ENCODE measurements around the gene DLGAP1.

DLGAP1 gene

DNA sequence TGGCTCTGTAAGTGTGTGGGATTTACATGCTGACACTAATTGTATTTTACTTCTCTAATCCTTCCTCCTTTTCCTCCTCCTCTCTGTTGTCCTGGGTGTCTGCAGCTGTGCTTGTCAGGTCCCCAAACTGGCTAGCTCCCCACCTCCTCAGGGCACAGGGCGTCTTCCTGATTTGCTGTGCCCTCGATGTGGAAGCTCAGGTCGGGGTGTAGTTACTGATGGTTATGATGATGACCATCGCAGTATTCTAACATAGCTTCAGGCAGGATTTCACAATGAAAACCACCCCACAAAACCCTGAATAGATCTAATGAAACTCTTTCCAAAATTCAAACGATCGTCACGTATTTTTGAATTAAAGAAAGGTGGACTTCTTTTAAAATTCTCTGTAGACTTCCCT is 576.7 kb downstream of the DLGAP1 start:
- TF ChIP-seq POLR2A (IDR thresholded peaks at IDR 0.05; ENCODE audit: low read length) (no peak), GATA1 (IDR thresholded peaks at IDR 0.05; ENCODE audit: low read depth, low read length) (no peak)
- no peak for DNase-seq

DNA sequence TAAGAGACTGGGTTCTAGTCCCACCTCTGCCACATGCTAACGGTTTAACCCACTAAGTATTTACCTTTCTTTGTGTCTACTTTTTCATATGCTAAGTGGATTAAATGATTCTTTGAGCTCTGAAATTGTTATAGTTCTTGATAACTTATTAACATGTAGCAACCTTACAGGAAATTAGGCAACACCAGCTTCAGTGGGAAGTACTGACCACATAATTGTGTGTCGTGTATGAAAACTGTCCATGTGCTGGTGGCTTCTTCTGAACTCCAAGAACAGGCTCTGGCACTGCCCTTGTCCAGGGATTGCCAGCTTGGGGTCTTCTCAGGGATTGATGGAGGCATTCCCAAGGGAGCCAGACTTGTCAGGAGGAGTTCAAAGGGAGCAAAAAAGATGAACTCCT is 577.4 kb downstream of the DLGAP1 start:
- DNase-seq, result peak in 1 of 2 experiments; percentile 19
- TF ChIP-seq POLR2A (IDR thresholded peaks at IDR 0.05; ENCODE audit: low read length) (no peak), GATA1 (IDR thresholded peaks at IDR 0.05; ENCODE audit: low read depth, low read length) (no peak)

DNA sequence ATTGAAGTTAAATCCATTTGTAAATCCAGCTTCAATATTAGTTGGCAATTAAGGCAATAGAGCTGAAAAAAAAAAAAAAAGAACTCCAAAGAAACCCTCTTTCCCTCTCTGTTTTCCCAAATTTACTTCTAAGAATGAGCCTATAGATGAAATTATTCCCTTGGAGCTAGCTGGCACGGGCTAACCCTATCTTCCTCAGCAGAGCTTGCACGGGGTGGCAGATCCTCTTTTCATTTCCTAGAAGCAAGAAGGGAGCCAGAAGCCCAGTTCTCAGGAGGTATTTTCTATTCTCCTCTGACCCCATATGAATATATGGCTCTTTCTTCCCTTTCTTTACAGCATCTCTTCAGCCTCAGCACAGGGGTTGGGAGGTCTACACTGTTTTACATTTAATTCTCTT is 579.1 kb downstream of the DLGAP1 start:
- TF ChIP-seq GATA1 (IDR thresholded peaks at IDR 0.05; ENCODE audit: low read depth, low read length), result no peak
- TF ChIP-seq POLR2A (IDR thresholded peaks at IDR 0.05; ENCODE audit: low read length), result no peak
- no peak for DNase-seq

DNA sequence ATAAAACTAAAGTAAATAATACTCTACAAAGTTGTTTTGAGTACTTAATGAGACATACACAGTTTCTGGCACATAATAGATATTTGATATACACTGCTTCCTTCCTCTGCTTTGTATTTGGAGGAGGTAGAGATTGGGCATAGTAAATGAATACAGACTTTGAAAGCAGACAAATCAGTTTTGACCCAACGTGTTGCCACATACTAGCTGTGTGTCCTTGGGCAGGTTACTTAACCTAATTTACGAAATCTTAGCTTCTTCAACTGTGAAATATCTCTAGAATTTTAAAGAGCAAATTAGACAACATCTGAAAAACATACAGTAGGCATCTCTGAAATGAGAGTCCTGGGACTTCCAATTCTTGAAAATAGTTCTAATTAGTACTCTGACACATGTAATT is 579.7 kb downstream of the DLGAP1 start:
- no peak for DNase-seq
- no peak for TF ChIP-seq POLR2A (IDR thresholded peaks at IDR 0.05; ENCODE audit: low read length)
- TF ChIP-seq GATA1 (IDR thresholded peaks at IDR 0.05; ENCODE audit: low read depth, low read length), result no peak

DNA sequence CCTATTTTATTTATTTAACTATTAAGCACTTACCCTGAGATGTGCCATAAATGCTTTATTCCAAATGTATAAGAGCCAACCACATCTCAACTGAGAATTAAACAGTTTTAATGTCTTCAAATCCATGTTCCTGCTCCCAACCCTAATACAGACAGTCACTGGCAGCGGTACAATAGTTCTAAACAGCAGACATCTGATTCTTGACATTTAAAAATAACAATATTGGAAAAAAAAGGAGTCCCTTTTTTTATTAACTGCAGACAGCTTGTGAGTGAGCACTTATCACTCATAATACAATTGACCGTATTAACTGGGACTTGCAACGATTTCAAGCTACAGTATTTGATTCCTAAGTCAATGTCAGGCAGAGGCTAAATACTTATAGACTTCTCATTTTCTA is 580.5 kb downstream of the DLGAP1 start:
- no peak for DNase-seq
- TF ChIP-seq GATA1 (IDR thresholded peaks at IDR 0.05; ENCODE audit: low read depth, low read length) (no peak), POLR2A (IDR thresholded peaks at IDR 0.05; ENCODE audit: low read length) (no peak)

DNA sequence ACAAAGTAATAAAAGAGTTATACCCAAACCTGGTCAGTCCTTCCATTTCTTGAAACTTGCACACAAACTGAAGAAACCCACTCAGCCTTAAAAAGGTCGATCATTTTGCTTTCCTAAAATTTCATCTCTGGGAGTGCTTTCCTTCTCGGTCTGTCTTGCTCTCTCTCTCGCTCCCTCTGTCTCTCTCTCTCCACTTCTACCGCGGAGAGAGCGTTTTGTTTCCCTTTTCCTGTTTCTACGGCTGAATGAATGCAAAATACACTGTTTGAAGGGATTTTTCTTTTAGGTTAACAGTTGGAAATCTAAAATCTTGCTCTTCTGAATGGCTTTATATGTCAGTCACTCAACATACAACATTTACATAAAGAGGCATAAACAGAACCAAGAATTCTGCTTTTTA is 581.0 kb downstream of the DLGAP1 start:
- no peak for DNase-seq
- TF ChIP-seq GATA1 (IDR thresholded peaks at IDR 0.05; ENCODE audit: low read depth, low read length), result no peak

DNA sequence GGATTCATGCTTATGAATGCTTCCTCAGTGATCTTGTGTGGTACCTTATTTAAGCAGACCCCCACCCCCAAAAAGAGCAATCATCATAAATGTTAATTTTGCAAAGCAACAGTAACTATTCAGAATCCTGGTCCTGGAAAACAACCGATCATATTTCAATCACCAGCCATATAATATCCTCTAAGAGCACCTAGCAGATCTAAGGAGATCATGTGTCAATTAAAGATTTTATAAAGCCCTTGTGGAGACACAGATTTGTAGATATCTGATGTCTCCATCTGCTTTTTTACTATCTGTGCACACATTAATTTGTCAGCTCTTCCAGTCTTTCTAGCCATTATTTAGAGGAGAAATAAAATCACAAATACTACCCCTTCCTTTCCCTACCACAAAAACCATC is 581.4 kb downstream of the DLGAP1 start:
- DNase-seq, result no peak
- no peak for TF ChIP-seq GATA1 (IDR thresholded peaks at IDR 0.05; ENCODE audit: low read depth, low read length)
- TF ChIP-seq POLR2A (IDR thresholded peaks at IDR 0.05; ENCODE audit: low read length), result no peak

DNA sequence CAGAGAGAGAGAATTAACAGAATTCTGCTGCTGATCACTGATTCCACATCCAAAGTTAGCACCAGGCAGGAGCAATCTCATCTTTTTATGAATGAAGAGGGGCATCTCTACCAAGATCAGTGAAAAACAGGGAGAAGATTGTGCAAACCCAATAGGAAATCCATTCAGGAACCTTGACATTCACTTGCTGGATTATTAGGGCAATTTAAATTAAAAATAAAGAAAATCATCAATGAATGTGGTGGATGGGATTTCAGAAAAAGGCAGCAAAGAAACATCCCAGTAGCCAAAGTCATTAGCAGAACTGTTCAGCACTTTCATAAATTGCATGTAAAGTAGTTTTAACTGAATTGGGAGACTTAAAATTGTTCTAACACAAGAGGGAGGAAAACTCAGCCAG is 581.9 kb downstream of the DLGAP1 start:
- no peak for TF ChIP-seq GATA1 (IDR thresholded peaks at IDR 0.05; ENCODE audit: low read depth, low read length)
- no peak for TF ChIP-seq POLR2A (IDR thresholded peaks at IDR 0.05; ENCODE audit: low read length)
- DNase-seq, result no peak

DNA sequence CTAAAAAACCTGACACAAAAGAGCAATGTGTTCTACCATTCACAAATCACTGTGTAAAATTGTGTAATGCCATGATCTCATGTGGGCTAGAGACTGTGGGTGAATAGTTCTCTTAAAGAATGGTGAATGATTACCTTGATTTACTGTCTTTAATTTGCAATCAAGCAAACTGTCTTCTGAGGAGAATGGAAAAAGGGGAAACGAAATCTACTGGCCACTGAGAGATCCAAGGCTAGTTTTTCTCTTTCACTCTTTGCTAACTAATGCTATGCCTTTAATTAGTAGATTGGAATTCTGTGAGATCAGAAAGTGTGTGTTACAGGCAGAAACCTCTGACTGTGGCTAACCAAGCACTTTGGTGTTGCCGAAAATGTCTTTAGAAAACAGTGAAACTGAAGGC is 582.5 kb downstream of the DLGAP1 start:
- no peak for DNase-seq
- TF ChIP-seq GATA1 (IDR thresholded peaks at IDR 0.05; ENCODE audit: low read depth, low read length) (no peak), POLR2A (IDR thresholded peaks at IDR 0.05; ENCODE audit: low read length) (no peak)

DNA sequence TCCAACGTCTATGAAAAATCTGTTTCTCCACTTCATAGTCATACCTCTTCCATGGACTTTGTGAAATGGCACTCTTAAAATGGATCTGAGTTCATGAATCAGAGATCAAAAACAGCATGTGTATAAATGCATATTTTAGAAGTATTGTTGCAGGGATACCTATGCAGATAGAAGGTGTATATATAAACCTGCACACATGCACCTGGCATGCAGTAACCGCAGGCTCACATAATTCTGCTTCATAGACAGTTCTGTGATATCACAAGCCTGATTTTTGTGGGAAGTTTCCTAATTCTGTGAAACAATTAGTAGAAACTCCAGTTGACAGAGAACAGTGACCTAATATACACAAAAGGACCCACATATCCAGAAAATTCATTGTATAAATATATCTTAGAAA is 583.4 kb downstream of the DLGAP1 start:
- TF ChIP-seq POLR2A (IDR thresholded peaks at IDR 0.05; ENCODE audit: low read length) (no peak), GATA1 (IDR thresholded peaks at IDR 0.05; ENCODE audit: low read depth, low read length) (no peak)
- no peak for DNase-seq

DNA sequence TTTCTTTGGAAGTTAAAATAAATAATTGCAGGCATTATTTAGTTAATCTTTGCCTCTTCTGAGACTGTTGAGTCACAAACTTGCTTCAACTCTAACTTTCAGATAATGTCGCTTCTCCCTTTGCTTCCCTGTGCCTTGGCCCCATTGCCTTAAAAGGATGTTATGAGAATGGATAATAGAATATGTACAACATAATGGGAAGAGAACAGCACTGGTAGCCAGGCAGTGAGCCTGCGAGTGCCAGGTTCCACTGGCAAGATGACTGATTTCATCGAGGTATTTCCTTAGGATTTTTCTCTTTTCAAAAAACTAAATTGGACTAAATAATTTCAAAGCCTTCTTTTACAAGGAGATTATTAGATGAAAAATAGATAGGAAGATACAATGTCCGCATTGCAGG is 584.2 kb downstream of the DLGAP1 start:
- no peak for DNase-seq
- TF ChIP-seq POLR2A (IDR thresholded peaks at IDR 0.05; ENCODE audit: low read length) (no peak), GATA1 (IDR thresholded peaks at IDR 0.05; ENCODE audit: low read depth, low read length) (no peak)

DNA sequence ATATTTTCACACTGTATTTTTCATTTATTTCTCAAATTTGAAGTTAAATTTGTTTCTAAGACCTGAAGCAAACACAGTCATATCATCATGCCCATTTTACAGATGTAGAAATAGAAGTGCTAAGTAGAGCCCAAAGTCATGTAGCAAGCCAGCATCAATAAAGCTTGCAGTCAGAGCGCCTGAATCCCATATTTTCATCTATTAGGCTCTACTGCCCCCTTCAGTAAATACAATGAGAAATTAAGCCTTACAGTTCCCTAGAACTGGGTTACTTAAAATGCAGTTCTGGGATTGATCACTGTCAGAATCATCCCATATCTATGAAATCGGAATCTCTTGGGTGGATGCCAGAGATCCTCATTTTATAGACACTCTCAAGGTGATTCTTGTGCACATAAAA is 585.3 kb downstream of the DLGAP1 start:
- TF ChIP-seq GATA1 (IDR thresholded peaks at IDR 0.05; ENCODE audit: low read depth, low read length) (no peak), POLR2A (IDR thresholded peaks at IDR 0.05; ENCODE audit: low read length) (no peak)
- peak; percentile 52 to 73 for DNase-seq

DNA sequence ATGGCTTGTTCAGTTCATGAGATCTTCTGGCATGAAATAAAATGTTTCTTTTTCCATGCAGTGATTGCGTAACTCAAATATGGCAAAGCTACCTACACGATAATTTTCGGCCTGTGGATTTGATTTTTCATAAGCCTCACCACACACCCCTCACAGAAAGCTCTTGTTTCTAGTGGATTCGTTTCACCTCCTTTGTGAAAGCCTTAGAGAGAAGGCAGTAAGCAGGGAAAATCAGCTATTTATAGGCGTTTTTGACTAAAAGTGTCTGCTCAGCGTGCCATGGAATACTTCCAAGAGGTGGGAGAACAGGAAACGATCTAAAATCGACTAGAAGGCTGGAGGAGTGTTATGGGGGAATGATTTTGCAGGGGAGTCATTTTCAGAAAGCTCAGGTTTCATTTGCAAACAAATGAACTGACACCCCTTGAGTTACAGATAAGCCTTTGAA is 587.2 kb downstream of the DLGAP1 start:
- TF ChIP-seq POLR2A (IDR thresholded peaks at IDR 0.05; ENCODE audit: low read length) (no peak), GATA1 (IDR thresholded peaks at IDR 0.05; ENCODE audit: low read depth, low read length) (no peak)
- no peak for DNase-seq

DNA sequence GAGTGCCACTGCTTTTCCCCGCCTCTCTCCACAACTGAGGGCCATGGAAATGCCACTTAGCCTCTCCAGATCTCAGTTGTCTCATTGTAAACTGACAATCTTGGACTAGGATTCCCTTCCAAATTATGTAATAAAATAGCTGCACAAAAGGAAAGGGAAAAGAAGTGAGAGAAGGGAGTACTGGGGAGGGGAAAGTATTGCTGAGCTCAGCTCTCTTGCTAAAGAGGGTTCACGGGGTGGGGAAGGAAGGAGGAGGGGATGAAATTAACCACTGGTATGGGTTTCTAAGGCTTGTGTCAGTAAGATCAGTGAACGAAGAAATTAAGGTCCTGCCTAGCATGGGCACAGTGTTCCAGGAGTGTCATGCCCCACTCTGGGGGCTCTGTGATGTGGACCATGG is 587.9 kb downstream of the DLGAP1 start:
- DNase-seq, result no peak
- no peak for TF ChIP-seq GATA1 (IDR thresholded peaks at IDR 0.05; ENCODE audit: low read depth, low read length)

DNA sequence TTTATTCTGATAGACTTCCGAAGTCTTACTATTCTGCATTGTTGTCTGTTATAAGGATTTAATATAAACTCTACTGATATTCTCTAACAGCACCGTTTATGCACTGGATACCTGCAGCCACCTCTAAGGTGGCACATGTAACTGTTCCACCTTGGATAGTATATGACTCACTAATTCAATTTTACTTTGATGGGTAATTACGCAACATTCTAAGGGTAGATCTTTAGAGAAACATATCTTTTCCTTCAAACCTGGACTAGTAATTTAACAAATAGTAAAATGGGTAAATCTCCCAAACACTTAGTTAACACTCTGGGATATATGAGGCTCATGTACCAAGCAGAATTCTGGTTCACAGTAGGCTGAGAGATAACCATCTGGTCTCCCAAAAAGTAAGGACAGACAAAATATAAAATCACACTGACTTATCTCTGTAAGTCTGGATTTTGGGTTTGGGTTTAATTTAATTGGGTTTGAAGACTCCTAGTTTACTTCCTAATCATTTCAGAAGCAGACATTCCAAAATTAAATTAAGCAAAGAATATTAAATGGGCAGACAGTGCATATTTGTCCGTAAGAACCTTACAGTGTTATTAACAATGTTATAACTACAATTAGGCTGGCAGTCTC is 590.3 kb downstream of the DLGAP1 start:
- DNase-seq, result no peak
- no peak for TF ChIP-seq GATA1 (IDR thresholded peaks at IDR 0.05; ENCODE audit: low read depth, low read length)
- TF ChIP-seq POLR2A (IDR thresholded peaks at IDR 0.05; ENCODE audit: low read length), result no peak

DNA sequence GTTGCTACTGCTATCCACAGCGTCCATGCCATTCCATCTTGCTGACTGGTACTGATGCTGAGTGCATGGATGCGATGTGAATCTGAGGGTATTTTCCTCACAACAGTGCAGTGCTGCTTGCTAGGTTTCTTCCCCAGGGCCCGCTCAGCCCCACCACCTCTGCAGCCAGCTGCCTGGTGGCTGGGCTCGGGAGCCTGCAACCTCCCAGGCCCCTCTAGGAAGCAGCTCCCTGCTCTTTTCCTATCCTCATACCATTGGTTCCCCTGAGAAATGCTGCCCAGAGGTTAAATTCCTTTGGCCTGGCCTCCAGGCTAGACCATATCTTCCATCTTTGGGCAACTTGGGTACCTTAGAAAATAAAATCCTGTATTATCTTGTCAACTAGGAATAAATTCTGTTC is 591.5 kb downstream of the DLGAP1 start:
- no peak for TF ChIP-seq GATA1 (IDR thresholded peaks at IDR 0.05; ENCODE audit: low read depth, low read length)
- no peak for TF ChIP-seq POLR2A (IDR thresholded peaks at IDR 0.05; ENCODE audit: low read length)

More for the DNA sequence above, 591.5 kb downstream of the DLGAP1 start:
- no peak for DNase-seq

Measured in erythroblast (primary cell).